HG02884 (cell line): ENCODE results near the gene PTPRN2.

ENCODE experiments used
- ATAC-seq: cut with Tn5 transposase; IDR thresholded peaks from one replicate; pipeline ENCODE4 v1.9.1; 2021; ENCODE audit warnings: mild to moderate bottlenecking, moderate library complexity; ENCODE audit not compliant: unreplicated experiment

The PTPRN2 gene

DNA sequence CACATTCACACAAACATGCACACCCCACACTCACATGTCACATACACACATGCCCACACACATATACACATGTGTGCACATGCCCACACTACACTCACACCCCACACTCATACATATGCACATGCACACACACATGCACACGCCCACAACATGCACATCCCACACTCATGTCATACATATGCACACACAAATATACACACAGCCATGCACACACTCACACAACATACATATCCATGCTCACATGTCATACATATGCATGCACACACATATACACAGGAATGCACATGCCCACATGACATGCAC is 1031.0 kb downstream of the PTPRN2 start:
- ATAC-seq = no peak

DNA sequence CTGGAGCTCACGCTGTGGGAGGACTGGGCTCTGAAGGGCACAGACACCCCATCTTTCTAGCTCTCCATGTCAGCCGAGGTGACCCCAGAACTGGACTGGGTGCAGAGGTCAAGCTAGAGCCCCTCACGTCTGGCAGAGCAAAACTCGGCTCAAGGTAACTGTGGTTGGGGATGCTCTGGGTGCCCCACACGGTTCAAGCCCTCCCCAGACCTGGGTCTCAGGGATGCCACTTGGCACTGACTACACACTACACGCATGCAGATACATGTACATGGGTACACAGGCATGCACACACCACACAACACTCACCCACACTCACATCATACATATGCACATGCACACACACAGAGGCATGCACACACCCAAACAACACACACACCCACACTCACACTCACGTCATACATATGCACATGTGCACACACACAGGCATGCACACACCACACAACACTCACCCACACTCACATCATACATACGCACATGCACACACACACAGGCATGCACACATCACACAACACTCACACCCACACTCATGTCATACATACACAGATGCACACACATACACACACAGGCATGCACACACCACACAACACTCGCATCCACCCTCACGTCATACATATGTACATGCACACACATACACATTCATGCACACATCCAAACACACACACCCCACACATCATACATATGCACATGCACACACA is 1031.5 kb downstream of the PTPRN2 start:
- no peak for ATAC-seq

DNA sequence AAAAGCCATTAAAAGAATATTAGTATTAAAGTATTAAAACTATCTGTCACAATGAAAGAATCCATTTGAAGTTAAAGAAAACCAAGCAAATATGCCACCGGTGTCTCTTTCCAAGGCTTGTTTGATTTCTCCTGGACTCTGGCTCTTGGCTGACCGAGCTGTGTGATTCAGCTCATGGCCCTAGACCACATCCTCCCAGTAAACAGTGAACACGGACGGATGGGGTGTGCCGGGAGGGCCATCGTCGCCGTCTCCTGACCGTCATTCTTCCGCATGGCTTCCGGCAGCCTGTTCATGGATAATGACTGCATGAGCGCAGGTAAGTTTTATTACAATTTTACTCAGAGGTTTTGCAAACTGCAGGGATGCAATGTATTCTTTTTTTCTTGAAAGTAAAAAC is 1032.3 kb downstream of the PTPRN2 start:
- ATAC-seq = no peak

DNA sequence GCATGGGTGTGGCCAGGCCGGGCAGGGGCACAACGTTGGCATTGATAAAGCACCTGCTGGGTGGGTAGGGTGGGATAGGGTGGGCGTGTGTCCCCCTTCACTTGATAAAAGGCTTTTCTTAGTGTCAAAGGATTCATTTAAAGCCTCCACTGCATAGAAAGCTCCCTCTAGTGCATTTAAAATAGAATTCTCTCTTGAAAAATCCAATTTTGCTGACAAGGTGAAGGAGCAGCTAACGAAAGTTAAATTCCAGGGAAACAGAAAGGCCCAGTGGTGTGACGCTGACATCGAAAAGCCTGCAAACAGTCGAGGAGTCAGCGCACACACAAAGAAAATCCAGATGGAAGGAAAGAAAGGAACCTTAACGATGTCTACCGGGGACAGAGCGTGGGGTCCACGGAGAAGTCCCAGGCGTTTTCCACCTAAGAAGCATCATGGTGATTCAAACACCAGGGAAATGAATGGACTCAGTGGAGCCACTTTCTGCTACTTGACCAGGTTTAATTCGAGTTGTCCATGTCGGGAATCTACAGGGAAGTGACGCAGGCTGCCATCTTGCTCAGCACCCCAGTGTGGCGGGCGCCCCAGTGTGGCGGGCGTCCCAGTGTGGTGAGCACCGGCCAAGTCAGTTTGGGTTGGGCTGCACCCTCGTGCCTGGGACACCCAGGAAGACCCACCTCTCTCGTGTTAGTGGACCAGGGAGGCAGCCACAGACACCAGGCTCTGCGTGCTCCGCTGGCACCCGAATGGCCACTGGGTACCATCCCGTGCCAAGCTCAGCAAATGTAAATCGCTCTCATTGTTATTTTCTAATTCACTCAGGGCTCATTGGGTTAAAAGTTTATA is 1033.0 kb downstream of the PTPRN2 start:
- ATAC-seq = no peak

DNA sequence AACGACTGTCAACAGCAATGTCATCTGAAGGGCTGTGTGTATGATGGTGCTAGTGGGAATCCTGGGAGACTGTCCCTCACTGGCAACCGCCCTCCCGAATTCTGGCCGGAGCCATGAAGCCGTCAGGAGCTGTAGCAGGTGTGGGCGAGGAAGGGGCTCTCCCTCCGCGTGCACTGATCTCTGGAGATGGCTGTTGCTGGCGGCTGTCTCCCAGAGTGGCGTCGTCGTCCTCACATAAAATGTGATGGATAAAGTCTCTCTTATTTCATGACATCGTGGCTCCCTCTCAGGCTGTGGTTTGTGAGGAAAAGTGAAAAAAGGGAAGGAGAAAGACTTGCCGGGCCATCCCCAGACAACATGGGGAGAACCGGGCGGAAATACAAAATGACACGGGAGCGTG is 1034.4 kb downstream of the PTPRN2 start:
- no peak for ATAC-seq

DNA sequence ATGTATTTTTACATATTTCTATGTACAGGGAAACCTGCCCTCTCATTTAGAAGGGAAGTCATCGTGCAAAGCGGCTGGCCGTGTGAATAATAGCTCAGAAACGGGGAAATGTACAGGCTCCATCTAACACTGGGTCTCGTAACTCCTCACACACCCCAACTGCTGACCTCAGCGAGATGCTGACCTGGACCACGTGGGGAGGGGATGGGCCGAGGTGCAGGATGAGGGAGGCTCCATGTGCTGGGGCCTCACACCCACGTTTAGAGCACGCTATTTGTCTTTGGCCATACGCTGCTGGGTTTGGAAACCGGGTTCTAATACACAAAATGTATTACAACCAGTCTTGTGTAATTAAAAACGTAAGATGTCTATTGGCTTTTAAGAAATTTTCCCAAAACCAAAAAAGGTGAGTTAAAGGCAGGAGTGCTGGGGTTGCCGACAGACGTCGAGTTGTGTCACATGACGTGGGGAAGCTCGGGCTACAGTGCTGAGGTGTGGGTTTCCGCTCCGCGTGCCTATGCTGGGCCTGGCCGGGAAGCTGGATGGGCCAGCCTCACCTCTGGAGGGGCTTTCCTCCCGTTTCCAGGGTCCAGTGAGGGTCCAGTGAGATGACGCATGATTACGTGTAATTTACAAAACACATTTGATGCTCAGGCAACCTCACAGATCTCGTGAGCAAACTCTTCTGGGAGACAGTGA is 1035.2 kb downstream of the PTPRN2 start:
- no peak for ATAC-seq

DNA sequence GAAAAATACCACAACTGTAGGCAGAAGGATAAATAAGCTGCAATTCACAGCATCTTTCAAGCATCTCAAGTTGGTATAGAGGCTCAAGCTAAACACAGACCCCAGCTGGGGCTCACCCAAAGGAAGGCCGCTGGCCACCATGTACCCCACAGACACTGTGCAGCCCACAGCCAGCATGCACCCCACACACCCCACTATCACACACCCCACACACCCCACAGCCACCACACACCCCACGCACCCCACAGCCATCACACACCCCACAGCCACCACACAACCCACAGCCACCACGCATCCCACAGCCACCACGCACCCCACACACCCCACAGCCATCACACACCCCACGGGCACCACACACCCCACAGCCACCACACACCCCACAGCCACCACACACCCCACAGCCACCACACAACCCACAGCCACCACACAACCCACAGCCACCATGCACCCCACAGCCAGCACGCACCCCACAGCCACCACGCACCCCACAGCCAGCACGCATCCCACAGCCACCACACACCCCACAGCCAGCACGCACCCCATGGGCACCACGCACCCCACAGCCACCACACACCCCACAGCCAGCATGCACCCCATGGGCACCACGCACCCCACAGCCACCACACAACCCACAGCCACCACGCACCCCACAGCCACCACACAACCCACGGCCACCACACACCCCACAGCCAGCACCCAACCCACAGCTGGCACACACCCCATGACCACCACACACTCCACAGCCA is 1036.1 kb downstream of the PTPRN2 start:
- ATAC-seq = no peak

DNA sequence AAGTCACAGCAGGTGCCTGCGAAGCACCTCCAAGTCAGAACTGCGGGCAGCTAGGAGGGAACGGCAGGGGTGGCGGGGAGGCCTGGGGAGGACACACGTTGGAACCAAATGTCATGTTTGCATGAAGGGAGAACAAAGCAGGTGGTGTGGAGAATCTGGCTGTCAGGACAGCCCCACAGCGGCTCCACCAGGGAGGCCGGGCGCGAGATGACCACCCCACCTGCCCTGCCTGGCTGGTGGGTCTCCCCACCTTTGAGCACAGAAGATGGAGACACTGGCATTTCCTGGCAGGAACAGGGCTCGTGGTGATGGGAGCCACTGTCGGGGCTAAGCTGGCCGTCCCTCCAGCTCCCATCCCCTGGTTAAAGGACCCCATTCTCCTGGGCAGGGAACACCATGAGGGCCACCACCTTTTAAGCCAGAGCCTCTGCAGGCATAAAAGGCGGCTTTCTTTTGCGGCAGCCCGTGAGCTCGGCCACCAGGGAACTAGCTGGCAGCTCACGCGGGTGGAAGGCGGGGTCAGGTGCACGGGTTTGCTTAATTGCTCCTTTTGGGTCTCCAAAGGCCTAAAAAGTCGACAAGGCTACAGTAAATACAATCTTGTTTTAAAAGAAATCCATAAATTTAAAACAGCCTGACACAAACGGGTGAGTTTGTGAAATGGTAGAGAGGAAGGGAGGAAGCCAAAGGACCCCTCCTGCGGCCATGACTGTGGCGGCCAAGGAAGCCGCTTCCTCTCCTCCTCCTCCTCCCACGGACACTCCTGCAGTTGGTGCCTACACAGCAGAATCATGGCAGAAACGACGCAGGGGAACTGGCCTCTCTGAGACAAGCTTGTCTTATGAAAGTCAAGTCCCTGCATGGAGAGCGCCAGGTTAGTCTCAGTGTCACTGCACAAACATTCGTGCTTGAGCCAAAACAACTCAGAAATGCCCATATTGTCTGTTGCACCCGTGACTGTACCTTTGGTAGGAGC is 1037.0 kb downstream of the PTPRN2 start:
- ATAC-seq = no peak

DNA sequence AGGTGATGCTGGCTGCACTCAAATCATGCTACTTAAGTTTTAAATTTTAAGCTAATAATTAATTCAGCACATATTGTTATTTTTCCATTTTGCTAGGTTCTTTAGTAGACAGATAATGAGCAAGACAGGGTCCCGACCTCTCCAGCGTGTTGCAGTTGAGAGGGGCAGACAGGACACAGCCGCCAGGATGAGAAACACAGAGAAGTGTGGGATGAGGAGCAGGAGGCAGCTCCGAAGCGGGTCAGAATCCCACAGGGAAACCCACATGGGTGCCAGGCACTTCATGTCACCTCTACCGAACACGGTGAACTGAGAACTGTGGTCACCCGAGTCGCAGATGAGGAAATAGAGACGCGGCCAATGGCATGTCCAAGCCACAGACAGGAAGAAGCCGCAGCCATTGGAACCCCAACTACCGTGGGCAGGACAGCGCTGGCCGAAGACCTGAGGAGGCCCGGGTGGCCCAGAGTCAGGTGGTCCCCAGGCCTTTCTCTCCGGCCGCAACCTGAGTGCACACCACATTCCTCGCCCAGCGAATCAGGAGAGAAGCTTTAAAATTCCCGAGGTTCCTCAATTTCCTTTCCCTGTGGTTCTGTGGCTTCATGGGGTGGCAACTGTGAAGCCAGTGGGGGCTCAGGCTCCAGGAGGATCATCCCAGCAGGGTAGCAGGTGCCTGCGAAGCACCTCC is 1037.9 kb downstream of the PTPRN2 start:
- ATAC-seq = no peak

DNA sequence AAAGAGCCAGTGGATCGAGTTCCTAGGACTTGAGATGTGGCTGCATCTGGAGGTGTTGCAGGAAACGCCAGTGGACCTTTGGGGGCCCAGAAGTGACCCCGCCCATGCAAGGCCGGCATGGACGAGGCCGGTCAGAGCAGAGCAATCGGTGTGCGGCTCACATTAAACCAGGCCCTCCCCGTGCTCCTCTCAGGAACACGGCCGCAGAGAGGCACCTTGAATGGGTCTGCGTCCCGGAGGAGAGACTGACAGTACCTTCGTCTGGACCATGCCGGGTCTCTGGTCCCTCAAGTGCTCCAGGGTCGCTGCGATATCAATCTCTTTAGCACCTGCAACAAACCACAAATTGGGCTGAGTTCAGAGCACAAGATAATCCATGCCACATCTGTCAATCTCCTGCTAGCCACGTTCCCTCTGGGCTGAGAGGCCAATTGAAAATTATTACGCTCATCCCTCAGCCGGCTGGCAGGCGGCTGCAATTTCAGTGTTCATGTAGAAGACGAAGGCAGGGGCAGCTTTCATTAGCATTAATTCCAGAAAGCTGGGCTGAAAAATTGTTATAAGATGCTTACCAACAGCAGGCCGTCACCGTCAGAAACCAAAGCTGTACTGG is 1038.8 kb downstream of the PTPRN2 start:
- no peak for ATAC-seq

DNA sequence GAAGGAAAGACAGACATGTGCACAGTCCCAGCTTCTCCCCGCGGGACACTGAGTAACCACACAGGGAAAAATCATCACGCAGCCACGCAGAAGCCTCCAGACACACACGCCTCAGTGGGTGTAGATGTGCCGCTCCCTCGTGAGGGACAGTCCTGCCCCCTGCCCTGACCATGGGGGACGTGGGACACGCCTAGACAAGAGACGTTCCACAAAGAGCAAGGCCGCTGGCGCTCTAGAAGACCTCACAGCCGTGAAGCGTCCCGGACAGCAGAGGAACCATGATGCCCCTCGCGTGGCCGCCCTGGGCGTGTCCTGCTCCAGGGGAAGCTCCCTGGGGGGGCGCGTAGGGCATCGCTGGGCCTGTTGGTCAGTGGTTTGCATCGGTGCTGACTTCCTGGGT is 1040.0 kb downstream of the PTPRN2 start:
- ATAC-seq = no peak

DNA sequence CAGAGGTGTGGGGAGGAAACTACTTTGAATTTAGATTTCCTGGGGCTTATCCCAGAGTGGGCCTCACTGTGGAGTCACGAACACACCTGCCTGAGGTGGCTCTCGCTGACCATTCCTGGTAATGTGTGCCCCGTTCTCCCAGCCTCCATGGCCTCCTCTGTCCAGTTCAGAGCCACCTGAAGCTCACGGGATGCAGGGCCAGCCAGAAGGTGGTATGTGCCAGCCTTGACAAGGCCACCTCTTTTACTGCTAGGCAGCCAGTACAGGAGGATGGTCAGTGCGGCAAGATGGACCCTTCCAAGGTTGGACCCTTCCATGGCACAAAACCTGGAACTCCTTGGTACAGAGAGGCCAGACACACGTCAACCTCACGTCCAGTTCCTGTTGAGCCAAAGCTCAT is 1040.5 kb downstream of the PTPRN2 start:
- no peak for ATAC-seq

DNA sequence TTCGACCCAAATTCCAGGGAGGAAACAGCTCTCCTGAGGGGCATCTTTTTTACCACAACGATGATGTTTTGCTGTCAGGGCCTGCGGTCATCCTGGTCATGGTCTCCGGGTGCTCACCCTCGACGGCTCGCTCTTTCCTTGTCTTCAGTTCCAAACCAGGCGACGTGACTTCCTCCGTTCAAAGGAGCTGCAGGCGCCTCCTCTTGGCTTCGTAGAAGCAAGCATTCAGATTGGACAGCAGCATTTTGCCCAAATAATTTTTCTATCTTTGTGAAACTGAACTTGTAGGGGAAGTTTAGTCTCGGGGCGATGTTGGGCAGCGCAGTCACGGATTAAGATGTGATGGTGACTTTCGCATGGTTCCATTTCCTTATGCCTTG is 1042.0 kb downstream of the PTPRN2 start:
- no peak for ATAC-seq

DNA sequence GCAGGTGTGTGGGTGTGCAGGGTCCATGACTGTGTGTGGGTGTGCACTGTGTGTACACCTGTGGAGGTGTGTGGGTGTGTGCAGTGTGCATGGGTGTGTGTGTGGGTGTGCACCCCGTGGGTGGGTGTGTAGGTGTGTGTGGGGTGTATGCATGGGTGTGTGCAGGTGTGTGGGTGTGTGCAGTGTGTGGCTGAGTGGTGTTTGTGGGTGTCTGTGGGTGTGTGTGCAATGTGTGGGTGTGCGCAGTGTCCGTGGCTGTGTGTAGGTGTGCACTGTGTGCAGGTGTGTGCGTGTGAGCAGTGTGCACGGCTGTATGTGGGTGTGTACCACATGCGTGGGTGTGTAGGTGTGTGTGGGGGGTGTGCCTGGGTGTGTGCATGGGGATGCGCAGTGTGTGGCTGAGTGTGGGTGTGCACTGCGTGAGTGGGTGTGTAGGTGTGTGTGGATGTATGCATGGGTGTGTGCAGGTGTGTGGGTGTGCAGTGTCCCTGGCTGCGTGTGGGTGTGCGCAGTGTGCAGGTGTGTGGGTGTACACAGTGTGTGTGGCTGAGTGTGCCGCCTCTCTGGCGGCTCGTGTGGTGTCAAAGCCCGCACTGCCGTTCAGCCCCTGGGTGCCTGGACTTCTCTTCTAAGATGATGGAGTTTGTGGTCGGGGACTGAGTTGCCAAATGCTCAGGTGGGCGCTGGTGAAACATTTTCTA is 1042.5 kb downstream of the PTPRN2 start:
- no peak for ATAC-seq

DNA sequence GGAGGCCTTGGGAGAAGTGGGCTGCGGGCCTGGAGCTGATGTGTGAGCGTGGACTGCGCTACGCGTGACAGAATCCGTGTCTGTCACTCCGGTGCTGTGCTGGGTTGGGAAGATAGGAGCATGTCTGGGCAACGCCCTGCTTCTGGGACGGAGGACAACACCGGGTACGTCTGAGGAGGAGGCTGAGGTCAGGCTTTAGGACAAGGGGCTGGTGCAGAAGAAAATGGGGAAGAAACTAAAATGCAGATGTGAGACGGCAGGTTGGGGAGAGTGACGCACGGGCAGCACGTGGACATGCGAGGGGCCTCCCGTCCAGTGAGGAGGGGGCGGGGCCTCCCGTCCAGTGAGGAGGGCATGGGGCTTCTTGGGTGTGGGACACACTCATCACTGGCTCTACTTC is 1043.4 kb downstream of the PTPRN2 start:
- ATAC-seq = no peak

DNA sequence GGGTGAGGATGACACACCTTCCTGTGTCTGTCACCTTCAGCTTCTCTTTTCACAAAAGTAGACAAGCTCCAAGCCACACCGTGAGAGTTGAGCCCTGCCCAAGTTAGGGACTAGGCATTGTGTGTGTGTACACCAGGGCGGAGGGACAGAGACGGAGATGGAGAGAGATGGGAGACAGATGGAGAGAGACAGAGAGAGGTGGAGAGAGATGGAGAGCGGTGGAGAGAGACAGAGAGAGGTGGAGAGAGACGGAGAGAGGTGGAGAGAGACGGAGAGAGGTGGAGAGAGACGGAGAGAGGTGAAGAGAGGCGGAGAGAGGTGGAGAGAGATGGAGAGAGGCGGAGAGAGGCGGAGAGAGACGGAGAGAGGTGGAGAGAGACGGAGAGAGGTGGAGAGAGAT is 1043.8 kb downstream of the PTPRN2 start:
- no peak for ATAC-seq

DNA sequence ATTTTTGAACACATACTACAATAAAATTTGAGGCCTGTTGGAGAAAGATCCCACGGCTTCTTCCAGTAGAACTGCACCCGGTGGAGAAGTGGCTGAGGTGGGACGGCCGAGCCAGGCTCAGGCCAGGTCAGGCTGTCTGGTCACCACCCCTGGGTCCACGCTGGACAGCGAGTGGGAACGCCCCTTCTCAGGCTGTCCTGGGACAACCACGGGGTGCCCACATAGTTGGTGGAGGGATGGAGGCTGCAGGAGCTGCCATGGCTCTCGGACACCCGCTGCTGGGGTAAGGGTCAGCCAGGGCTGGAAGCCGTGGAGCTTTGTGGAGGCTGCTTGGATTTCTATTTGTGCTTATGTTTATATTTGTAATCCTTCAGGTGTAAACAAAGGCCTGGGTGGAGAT is 1044.3 kb downstream of the PTPRN2 start:
- no peak for ATAC-seq
